Medulla oblongata (tissue), 1 donor: ENCODE results near the gene LYSMD1.

Experiments
- DNase-seq: peaks from one replicate; pipeline ENCODE4 v3.0.0-alpha.2; 2015; ENCODE audit errors: extremely low spot score

Gene LYSMD1

DNA sequence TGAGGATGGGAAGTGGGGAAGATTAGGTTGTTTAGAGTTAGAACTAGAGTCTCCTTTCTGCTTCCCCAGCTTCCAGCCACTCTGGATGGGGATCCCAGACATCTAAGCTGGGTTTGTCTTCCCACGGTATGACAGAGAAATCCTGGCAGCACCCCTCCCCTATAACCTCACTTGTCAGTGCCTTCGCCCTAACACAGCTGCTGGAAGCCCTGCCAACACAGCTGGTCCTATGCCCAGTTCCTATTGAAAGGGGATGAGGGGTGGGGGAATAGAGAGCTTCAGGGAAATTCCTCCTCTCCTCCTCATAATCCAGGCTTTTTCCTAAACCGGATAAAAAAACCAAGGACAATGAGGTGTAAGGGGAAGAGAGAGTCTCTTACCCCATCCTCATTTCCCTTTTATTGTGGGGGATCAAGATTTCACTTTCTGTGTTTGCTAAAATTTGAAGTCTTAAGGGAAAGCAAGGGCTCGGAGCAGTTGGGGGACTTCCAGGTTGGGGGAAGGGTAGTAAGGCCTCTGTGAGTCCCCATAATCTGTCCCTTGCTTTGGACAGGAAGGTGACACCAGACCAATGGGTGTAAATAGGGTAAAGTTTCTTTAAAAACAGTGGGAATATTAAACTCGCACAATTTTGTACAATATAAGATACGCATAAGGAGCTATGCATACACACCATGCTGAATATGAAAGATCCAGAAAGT is 9.5 kb upstream of the LYSMD1 start:
- DNase-seq, result peak; percentile 91

DNA sequence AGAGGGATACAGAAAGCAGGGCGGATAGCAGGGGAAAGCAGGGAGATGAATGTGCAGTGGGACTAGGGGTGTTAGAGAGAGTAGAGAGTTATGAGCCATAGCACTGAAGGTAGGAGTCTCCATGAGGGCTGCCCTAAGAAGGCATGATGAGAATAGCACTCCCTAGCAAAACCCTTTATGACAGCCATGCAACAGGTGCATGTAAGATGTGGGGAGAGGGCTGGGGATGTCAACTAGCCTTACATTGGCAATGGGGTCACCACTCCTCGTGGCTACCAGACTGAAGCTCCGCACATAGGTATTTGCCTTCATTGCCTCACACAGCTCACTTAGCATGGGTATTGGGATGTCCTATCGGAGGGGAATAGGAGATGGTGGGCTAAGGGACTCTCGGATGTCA is 5.5 kb upstream of the LYSMD1 start:
- no peak for DNase-seq

DNA sequence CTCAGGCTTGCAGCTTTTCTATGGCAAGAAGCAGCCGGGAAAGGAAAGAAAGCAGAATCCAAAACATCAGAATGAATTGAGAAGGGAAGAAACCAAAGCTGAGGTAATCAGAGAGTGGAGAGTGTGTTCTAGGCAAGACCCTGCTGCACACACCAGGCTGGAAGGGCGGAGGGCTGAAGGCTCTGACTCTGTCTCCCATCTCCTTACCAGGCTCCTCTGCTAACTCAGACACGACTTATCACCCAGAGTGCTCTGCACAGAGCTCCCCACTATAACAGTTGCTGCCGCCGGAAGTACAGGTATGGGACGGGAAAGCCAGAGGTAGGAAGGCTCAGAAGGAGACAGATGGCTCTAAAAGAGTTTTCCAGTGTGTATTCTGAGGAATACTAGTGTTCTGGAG is 1.4 kb upstream of the LYSMD1 start:
- DNase-seq, result no peak

DNA sequence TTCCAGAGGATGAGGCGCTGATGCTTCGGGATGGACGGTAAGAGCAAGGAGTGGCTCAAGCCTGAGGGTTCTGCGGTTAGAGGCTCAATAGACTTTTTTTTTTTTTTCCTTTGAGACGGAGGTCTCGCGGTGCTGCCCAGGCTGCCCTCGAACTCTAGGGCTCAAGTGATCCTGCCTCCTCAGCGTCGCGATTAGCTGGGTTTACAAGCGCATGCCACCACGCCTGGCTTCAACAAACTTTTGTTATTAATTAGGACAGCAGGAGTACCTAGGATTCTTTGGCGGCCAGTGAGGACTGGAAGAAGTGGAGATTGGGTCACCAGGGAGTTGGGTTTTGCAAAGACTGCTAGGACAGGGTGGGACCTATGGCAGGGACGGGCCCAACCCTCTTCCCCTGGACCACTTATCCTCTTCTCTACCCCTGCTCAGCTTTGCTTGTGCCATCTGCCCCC is 829 bp upstream of the LYSMD1 start:
- no peak for DNase-seq

DNA sequence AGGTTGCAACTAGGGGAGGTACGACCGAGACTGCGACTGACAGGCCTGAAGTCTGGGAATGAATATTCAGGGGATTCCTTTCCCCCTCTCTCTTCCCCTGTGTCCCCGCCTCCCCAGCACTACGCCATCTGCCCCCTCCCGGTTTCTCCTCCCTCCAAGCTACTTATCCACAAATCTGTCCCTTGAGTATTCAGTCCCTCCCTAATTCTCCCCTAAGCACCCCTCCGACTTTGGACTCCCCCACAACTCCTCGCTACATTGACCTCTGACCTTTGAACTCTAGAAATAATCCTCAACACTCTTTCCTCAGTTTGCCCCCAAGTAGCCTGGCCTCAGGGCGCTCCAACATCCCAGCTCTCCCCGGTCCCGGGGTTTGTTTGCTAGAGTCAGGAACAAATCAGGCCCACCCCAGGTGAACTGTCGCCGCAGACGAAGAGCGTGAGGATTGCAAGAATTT is 393 bp downstream of the LYSMD1 start:
- DNase-seq, result peak; percentile 59

DNA sequence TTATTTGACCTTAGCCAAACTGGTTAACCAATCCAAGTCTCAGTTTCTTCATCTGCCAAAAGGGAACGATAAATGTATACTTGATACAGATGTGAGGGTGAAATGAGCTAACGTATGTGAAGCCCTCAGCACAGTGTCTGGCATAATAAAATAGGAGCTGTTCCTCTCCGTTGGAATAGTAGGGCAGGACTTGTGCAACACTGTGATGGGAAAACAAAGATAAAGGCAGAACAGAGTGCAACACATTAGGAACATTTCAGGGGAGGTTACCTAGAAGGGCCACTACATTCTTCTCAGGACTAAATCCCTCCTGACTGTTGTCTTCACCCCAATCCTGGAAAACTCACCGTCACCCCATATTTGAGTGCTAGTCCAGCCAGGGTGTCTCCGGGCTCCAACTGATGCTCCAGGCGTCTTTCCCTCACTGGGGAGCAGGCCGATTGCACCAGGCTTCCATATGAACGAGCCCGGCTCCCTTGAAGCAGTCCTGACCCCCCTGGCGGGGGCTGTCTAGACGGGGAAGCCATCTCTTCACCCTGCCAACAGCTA is 896 bp downstream of the LYSMD1 start:
- DNase-seq, result no peak

DNA sequence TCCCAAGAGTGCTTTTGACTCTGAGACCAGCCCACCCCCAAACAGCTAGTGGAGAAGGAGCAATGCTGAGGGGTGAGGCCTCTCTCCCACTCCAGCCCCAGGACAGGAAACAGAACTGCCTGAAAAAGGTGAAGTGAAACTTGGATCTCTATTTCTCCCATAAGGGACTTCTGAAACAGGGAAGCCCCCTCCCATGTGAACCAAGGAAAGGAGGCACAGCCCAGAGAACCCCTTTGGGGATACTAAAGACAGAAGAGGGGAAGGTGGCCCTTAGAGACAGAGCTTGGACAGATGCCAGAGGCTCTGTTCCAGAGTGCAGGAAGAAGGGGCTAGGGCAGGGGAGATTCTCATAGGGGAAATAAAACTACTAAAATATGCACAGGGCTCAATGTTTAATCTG is 6.3 kb downstream of the LYSMD1 start:
- peak; percentile 40 for DNase-seq

DNA sequence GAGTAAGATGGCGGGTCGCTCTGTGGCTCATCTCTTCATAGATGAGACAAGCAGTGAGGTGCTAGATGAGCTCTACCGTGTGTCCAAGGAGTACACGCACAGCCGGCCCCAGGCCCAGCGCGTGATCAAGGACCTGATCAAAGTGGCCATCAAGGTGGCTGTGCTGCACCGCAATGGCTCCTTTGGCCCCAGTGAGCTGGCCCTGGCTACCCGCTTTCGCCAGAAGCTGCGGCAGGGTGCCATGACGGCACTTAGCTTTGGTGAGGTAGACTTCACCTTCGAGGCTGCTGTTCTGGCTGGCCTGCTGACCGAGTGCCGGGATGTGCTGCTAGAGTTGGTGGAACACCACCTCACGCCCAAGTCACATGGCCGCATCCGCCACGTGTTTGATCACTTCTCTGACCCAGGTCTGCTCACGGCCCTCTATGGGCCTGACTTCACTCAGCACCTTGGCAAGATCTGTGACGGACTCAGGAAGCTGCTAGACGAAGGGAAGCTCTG is 6.9 kb downstream of the LYSMD1 start:
- DNase-seq, result no peak

DNA sequence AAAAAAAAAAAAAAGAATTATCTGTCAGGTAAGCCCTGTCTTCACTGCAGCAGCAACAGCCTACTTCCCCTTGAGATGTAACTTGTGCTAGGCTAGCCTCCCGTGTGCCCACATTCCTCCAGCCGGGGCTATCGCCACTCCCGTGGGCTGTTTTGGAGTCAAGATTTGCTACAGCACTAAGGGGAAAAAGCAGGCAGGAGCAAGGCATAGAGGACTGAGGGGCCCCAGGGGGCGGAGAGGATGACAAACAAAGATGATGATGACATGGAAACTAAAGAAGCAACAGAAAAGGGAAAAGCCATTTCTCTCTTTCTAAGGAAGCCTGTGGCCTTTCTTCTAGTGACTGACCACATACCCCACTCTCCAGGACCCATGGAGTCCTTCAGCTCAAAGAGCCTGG is 7.4 kb downstream of the LYSMD1 start:
- DNase-seq, result no peak

DNA sequence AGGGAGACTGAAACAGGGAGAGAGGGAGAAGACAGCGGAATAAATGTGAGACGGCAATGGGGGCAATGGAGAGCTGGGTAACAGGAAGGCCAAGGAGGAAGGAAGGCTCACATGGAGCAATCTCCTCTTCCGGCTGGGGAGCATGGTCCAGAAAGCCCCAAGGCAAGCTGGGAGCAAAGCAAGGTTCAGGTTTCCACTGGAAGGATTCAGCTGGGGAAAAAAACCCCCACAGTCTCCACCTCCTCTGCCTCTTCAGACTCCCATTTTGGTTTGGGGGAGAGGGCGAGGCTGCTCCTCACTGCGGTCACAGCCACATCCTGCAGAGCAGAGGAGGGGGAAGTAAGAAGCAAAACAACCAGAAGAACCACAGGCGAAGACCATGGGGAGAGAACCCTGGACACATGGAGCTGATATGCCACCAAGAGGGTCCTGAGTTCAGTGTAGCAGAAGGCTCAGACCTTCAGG is 8.6 kb downstream of the LYSMD1 start:
- peak; percentile 34 for DNase-seq

DNA sequence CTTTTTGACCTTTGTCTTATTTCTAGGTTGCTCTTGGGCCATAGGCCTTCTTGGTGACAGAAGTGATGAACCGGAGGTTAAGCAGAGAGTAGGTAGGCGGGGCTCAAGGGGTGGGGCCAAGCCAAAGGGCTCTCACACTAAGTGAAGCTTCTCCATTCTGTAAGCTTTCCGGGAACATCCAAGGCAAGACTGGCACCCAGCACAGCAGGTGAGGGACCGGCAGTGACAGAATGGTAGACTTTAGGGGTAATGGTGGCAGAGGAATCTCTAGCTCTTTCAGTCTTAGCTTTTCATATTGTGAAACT is 9.2 kb downstream of the LYSMD1 start, which contains the start of gene TNFAIP8L2:
TSS of gene TNFAIP8L2 (plus strand) at position 135 of the 305 bp plus-strand sequence. CDS start 2,049 bp downstream, outside the sequence.
- peak; percentile 63 for DNase-seq

DNA sequence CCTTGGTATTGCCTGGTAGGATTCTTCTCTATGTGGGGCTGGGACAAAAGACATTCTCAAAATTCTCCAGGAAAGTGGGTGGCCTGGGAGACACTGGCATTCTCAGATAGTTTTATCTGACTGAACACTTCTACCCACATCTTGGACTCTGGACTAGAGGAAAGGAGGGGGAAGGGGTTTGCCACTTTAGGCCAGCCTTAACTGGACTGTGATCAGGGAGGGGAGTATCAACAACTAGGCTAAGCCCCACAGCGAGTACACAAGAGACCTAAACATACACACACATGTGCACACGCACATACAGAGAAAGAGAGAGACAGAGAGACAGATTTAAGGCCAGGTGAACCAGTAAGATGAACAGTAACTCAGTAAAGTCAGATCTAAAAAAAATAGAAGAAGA is 18.0 kb downstream of the LYSMD1 start:
- DNase-seq, result no peak

DNA sequence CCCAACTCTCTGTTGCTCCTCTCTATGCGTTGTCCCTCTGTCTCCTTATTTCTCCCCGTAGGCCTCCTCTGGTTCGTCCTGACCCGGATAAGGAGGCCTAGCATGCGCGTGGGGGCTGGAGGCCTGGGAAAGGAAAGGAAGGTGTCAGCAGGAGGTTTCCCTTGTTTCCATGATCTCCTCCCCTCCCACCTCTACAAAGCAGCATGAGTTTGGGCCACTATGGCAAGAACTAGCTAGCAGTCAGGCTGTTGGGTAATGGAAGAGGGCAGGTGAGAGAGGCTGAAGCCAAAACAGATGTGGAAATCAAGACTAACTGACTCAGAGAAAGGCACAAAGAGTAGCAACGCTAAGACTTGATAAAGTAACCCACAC is 18.6 kb downstream of the LYSMD1 start:
- DNase-seq, result no peak

DNA sequence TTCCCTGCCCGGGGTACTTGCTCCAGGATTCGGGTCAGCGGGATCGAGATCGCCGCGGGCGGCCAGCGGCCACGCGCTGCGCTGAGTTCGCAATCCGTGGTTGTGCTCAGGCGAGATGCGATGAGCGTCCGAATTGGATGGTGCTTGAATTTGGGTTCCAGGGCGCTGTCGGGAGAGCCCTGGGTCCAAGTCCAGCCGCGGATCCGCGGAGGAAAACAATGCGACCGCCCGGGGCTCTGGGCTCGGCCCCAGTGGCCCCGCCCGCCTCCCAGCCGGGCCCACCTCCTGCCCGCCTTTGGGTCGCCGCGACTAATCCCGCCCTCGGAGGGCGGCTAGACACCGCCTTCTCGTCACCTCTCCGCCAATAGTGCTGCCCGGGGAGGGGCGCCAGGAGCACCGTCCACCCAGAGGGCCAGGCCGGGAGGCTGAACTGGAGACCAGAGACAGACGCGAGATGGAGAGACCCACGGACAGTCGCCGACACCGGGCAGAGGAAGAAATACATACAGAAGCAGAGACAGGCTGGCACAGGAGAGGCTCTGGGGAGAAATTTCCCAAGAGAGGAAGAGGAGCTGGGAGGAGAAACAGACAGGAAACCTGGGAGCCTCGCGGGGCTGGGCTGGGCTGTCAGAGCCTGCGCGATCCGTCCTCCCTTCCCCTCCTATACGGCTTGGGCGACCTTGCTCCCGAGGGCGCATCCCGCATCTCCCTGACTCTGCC is 19.1 kb downstream of the LYSMD1 start, which contains the start of gene SEMA6C:
TSS of gene SEMA6C (minus strand) at position 220 of the 720 bp plus-strand sequence. CDS start 4,010 bp downstream, outside the sequence.
- DNase-seq, result peak; percentile 97

DNA sequence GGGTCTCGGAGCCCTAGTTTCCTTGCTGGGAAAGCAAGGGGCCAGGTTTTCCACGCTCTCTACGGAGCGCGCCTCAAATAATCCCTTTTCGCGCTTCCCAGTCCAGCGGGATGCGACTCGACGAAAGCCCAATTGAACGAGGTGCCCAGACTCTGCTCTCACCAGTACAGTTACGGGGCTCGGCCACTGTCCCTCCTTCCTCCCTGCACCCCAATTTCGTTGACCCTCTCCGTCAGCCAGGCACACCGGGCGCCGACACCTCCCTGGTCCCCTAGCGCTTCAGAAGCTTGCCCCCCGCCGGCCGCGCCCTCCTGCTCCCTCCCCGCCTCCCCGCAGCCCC is 19.7 kb downstream of the LYSMD1 start:
- no peak for DNase-seq

DNA sequence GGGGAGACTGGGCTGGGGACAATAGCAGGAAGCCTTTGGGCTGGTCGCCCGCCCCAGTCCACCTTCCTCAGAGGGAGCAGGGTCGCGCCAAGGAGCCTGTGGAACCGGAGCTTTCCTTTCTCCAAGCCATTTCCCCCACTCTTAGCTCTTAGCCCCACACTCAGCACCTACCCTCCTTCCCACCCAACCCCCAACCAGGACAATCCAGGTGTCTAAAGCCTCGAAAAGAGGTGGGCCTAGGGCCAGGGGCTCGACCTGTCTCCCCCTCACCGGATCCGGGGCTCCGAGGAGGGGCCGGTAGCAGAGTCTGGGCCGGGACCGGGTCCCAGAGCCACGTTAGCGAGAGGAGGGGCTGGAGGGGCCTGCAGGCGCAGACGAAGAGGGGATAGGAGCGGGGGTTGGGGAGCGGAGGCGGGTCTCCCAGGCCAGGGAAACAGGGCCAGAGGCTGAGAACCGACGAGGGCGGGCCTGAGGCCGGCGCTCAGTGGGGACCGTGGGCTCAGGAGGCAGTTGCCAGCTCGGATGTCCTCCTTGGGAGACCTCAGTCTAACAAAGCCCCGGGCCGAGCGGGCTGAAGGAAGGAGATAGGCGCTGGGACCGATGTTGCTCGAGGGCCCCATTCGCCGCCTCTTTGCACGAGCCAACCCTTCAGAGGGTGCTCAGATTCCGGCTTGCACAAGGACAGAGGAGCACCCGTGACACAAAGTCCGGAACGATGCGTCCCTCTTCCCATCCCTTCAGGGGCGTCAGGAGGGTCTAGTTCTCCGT is 20.2 kb downstream of the LYSMD1 start:
- DNase-seq, result peak; percentile 12

DNA sequence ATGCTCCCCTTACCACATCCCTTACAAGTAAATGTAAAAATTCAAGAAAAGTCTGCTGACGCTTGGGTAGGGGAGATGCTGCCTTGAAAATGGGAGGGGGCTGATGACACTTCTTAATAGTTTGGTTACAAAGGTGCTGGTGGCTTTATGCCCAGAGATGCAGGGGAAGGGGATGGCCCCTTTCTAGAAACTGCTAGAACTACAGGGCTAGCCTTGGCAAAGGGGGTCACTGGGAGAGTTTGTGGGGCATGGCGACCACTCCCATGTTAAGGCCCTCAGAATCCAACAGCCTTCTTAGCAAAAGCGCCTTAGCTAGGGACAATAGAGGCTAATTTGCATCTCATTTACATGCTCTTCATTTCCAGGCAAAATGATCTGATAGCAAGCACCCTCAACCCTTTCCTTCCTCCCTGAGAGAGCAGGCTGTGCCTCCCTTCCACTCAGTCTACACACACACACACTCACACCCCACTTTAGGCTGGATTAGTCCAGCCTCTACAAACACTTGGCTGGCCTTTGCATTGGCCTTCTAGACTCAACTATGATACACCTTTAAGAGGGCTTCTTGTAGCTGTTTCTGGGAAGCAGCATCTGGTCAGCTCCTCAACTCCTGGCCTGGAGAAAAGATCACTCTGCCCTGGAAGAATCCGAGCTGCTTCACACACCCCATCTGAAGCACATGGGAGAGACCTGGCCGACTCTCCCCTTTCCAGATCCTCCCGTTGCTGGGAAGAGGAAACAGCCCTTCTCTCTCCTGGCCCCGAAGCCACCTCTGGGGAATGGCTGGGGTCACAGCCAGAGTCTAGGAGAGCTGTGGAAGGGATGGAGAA is 21.0 kb downstream of the LYSMD1 start:
- DNase-seq, result no peak

DNA sequence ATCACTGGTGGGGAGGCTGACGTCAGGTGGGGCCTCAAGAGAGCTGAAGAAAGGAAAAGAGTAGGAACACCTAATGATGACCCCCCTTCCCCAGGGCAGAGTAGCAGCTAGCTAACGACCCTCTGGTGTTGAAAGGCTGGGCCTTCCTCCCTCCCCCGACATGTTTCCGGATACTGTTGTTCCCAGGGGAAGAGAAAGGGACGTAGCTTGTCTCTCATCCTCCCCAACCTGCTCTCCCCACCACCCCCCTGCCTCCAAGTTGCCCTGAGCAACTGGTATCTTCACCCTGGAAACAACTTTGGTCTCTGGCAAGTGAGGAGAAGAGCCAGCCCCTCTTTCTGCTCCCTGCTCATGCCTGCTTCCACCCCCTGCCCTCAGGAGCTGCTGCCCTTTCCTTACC is 21.7 kb downstream of the LYSMD1 start:
- DNase-seq, result no peak

DNA sequence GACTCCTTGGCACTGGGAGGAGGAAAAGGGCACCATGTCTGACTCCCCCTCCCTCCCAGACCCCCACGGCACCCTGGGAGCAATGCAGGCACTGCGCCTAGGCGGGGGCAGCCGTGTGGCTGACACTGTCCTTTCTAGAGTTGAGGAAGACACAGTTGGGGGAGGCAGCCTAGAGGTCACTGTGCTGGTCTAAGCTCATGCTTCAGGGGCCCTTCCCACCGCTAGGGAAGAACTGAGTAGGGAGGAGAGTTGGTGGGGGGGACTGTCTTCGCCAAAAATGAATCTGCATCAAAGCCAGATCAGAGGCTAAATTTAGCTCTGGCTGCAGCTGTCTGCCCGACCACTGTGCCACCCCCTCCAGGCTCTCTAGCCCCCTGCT is 22.7 kb downstream of the LYSMD1 start:
- no peak for DNase-seq

DNA sequence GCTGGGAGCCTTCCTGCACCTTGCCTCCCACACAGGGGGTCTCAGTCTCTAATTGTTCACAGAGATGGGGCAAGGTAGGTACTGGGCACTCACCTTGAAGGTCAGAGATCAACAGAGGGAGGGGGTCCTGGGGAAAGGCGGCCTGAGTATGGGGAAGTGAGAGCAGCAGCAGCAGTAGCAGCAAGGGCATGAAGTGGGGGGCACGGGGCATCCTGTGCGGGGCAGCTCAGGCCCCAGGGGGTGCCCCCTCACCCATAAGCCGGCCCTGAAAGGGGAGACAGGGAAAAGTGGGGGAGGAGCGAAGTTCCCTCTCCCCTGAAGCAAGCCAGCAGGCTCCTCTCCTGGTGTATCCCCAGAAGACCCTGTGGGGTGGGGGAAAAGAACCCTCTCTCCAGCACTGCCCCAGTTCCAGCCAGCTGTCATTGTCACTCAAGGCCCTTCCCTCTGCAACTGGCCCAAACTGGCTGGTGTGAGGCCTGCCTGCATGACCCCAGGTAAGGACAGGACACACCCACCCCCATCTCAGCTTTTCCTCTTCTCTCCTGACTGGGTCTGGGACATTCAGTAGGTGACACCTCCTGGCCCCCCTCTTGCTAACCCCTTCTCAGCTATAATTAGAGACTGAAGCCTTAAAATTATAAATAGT is 23.2 kb downstream of the LYSMD1 start:
- no peak for DNase-seq

DNA sequence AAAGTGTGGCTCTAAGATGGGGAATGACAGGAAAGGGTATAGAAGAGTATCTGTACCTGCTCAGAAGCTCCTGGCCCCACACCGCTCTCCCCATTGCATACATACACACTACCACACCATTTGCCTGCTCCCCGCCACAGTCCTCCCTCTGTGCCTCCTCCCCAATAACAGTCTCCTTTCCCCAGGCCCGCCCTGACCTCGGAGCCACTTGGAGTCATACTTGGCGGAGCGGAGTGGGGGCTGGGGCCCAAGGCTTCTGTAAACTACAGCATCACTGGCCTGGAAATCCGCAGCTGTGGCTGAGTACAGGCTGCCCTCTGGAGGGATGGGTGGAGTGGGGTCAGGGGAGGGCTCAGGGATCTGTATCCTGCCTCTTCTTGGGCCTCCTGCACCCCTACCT is 27.9 kb downstream of the LYSMD1 start:
- DNase-seq, result no peak
